GM12872 (cell line): Measurements from ENCODE around the gene MAEA.
A peak's percentile ranks its signal among the peaks of the same experiment; 100 is the strongest.

Source experiments
- CTCF ChIP-seq: IDR thresholded peaks from 3 replicates; pipeline ENCODE4 v1.5.1; 2011; ENCODE audit warnings: low read depth, mild to moderate bottlenecking, low read length, moderate library complexity; ENCODE audit not compliant: insufficient read depth

MAEA gene

GRCh38 chr4:1344696-1345095 lies 55.0 kb downstream of the MAEA start:
- TF ChIP-seq CTCF, result no peak

DNA sequence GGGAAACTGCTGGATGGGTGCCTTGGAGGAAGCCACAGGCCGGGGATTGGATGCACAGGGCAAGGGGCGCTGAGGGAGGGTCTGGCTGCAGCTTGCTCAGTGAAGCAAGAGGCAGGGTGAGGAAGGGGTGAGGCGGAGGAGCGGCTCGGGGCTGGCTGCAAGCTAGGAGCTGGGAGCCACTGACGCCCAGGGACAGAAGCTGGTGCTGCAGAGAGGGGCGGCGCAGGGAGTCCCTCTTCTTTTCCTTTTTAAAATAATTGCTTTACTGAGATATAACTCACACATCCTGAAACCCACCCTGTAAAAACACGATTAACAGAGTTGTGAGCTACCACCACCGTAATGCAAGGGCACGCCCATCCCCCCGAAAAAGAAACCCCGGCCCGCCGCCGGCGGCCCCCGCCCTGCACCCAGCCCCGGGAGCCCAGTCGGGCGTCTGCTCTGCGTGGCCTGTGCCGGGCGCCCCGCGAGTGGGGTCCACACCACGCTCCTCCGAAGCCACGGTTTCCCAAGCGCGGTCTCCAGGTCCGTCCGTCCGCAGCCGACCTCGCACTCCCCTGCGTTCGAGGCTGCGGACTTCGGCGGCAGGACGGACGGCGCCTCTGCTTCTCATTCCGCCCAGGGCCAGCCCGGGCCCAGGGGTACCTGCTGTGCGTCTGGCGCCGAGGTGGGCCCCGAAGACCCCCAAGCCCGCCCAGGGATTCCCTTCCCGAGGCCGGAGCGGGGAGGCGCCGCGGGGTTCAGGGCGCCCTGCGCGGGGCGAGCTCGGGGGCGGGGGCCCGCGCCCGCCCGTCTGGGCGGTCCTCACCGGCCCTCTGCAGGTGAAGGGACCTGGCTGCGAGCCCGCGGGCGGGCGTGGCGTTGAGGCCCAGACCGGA lies 56.5 kb downstream of the MAEA start:
- TF ChIP-seq CTCF, result peak; percentile 34; the same call in 1 of the 3 replicates

GRCh38 chr4:1346781-1347409 lies 57.2 kb downstream of the MAEA start, which contains the start of gene UVSSA:
UVSSA (plus strand) TSS chr4:1347208; CDS start chr4:1348092, 884 bp downstream.
- TF ChIP-seq CTCF, result no peak

GRCh38 chr4:1347410-1347864 lies 57.7 kb downstream of the MAEA start:
- no peak for TF ChIP-seq CTCF

GRCh38 chr4:1348014-1348513 lies 58.4 kb downstream of the MAEA start:
- no peak for TF ChIP-seq CTCF

DNA sequence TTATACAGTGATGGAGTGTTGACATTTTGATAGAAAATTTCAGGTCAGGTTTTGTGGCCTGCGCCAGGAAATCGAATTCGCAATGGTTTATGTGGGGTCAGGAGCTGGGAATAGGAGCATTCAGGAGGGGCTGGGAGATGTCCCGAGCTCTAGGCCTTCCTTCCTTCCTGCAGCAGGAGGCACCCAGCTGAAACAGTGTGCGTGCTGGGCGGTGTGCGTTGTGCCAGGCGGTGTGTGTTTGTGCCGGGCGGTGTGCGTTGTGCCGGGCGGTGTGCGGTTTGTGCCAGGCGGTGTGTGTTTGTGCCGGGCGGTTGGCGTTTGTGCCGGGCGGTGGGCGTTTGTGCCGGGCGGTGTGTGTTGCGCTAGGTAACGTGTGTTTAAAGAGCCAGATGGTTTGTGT lies 59.1 kb downstream of the MAEA start:
- TF ChIP-seq CTCF, result no peak
